ENCODE measurements around the gene LRRC74A.

The LRRC74A gene

DNA sequence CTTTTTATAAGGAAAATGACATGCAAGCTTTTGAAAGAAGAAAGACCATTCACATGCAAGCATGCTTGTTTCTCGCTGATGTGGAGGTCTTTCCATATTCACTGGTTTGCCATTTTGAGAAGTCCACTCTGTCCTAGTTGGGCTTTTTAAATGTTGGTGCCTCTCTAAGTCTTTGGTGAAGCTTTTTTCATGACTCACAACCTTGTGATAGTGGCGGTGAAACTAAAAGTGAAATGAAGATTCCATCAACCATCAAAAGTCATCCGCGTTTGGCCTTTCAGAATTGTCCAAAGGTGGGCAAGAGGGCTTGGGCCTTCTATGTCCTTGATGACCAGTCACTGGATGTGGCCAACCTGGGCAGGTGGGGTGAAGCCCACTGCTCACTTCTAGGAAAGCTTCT, 4.3 kb downstream of the LRRC74A start:
- no peak overlapping the region for H3K27ac ChIP-seq
- no peak overlapping the region for H3K4me3 ChIP-seq
- TF ChIP-seq, protein P1, sequence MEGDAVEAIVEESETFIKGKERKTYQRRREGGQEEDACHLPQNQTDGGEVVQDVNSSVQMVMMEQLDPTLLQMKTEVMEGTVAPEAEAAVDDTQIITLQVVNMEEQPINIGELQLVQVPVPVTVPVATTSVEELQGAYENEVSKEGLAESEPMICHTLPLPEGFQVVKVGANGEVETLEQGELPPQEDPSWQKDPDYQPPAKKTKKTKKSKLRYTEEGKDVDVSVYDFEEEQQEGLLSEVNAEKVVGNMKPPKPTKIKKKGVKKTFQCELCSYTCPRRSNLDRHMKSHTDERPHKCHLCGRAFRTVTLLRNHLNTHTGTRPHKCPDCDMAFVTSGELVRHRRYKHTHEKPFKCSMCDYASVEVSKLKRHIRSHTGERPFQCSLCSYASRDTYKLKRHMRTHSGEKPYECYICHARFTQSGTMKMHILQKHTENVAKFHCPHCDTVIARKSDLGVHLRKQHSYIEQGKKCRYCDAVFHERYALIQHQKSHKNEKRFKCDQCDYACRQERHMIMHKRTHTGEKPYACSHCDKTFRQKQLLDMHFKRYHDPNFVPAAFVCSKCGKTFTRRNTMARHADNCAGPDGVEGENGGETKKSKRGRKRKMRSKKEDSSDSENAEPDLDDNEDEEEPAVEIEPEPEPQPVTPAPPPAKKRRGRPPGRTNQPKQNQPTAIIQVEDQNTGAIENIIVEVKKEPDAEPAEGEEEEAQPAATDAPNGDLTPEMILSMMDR (IDR thresholded peaks at IDR 0.05): no peak
- no peak for DNase-seq (ENCODE audit: low spot score)

DNA sequence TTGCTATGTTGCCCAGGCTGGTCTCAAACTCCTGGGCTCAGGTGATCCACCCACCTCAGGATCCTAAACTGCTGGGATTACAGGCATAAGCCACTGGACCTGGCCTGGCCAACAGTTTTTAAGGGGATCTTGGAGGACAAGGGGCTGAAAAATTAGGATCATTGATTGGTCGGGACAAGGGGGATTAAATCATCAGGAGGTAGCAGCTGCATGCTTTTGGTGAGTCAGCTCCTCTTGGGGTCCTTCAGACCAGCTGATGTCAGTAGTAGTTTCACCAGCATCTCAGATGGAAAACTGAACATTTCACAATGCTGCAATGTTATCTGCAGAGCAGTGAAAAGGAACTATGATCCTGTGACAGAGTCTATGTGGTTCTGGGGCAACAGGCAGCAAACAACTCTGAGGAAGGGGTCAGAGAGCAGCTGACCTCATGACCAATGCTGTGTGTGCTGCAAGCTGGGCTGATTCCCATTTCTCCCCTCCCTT, 6.3 kb downstream of the LRRC74A start:
- TF ChIP-seq, protein P1 (IDR thresholded peaks at IDR 0.05): no peak
- Histone ChIP-seq H3K27ac (peak overlapping the region in 1 of 2 donors; percentile 4), H3K4me3 (no peak overlapping the region)
- no peak for DNase-seq (ENCODE audit: low spot score)

GRCh38 chr14:76833011-76833410, 6.8 kb downstream of the LRRC74A start:
- Histone ChIP-seq H3K4me3 (no peak overlapping the region), H3K27ac (no peak overlapping the region)
- TF ChIP-seq, protein P1 (IDR thresholded peaks at IDR 0.05): no peak
- no peak for DNase-seq (ENCODE audit: low spot score)

DNA sequence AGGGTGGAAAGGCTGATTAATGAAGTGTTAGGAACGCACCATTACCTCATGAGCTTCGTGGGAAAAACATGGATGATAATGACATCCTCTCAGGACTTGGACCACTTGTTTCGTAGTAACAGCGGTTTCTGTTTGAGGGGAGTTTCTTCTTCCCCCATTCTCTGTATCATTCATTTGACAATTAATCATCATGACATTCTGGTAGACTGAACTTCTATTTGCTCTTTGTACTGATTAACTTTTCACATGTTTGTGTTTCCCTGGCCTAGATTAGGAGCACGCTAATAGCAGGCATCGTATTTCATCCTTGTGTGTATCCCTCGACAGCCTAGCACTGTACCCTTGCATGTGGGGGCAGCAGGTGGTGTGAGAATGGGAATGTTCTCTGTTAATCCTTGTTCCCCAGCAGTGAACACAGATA, 8.0 kb downstream of the LRRC74A start:
- H3K4me3 ChIP-seq: no peak overlapping the region
- DNase-seq (ENCODE audit: low spot score): no peak
- TF ChIP-seq, protein P1 (IDR thresholded peaks at IDR 0.05): no peak
- H3K27ac ChIP-seq: no peak overlapping the region

DNA sequence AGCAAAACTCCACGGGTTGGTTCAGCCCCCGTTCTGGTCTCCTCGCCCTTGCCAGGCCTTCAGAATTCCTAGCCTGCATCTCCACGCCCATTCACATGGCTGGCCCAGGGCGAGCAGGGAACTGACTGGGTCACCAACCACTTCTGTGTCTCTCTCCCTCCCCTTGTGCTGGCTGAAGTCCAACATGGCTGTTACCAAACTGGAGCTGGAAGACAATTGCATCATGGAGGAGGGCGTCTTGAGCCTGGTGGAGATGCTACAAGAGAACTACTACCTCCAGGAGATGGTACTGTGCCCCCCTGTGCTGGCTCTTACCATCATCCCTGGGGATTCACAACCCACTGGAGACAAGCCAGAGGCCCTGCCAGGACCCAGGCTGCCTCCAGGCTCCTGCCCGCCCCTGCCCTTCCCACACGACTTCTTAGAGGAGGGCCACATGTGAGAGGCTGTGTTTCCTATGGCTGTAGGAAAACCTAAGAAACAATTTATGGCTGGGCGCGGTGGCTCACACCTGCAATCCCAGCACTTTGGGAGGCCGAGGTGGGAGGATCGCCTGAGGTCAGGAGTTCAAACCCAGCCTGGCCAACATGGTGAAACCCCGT, 9.9 kb downstream of the LRRC74A start:
- TF ChIP-seq, protein P1 (IDR thresholded peaks at IDR 0.05): no peak
- Histone ChIP-seq H3K4me3 (no peak overlapping the region), H3K27ac (no peak overlapping the region)
- DNase-seq (ENCODE audit: low spot score): no peak

DNA sequence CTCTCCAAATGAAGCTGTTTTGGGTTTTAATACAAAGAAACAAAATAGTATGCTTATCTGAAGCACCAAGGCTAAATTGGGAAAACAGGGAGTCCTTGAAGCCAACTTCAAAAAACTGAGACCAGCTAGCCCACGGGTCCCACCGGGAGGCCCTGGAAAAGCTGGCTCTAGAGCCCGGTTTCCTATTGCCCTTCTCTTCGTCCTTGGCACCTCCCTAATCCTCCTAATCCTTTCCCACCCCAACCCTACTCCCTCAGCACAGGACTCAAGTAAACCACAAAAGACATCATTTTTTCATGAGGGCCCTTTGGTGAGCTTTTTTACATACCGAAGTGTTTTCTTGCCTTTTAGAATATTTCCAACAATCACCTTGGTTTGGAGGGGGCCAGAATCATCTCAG, 11.3 kb downstream of the LRRC74A start:
- TF ChIP-seq, protein P1 (IDR thresholded peaks at IDR 0.05): no peak
- no peak overlapping the region for H3K4me3 ChIP-seq
- no peak overlapping the region for H3K27ac ChIP-seq
- DNase-seq (ENCODE audit: low spot score): no peak

DNA sequence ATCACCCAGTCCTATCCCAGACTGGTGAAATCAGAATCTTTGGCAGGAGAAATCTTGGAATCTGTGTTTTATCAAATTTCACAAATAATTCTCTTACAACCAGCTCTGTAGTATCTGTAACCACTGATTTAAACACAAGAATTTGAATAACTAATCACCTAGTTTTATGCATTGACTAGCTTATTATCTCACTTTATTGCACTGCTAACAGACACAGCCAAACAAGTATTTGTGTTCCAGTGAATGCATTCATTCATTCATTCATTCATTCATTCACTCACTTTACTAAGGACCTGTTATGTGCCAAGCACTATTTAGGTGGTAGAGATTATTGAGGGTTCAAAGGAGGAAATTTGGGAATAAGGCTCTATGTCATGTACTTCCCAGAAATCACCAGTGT, 16.2 kb downstream of the LRRC74A start:
- DNase-seq (ENCODE audit: low spot score): no peak
- Histone ChIP-seq H3K4me3 (no peak overlapping the region), H3K27ac (no peak overlapping the region)
- TF ChIP-seq, protein P1 (IDR thresholded peaks at IDR 0.05): no peak

All from coronary artery (tissue), 2 donors.